HEK293T (cell line): ENCODE measurements around the gene GZMM.

Experiments used
- CTCF ChIA-PET: fragments of 350-600 bp; formaldehyde crosslinking; extraction: SDS; loops from one replicate; lab custom pipeline; 2021; ENCODE audit warnings: antibody characterized with exemption, inconsistent platforms; lab: Yijun Ruan, JAX
- POLR2A ChIA-PET: fragments of 350-600 bp; formaldehyde crosslinking; extraction: SDS; loops from one replicate; lab custom pipeline; 2020; ENCODE audit warnings: antibody characterized with exemption, inconsistent platforms; lab: Yijun Ruan, JAX
- DNase-seq: peaks from one replicate; pipeline ENCODE4 v3.0.0; 2012; ENCODE audit warnings: mixed read lengths; ENCODE audit errors: extremely low spot score
- ARNT ChIP-seq: fragments of 450-650 bp; IDR thresholded peaks from 2 replicates; pipeline ENCODE4 v1.6.1; 2017; ENCODE audit warnings: mild to moderate bottlenecking
- BHLHE40 ChIP-seq: fragments of 450-650 bp; IDR thresholded peaks from 2 replicates; pipeline ENCODE4 v1.6.1; 2016; ENCODE audit warnings: mild to moderate bottlenecking, moderate library complexity, borderline replicate concordance
- CTBP1 ChIP-seq: fragments of 450-650 bp; IDR thresholded peaks from 2 replicates; pipeline ENCODE4 v1.6.1; 2016; ENCODE audit warnings: borderline replicate concordance
- ELF4 ChIP-seq: fragments of 450-650 bp; IDR thresholded peaks from 2 replicates; pipeline ENCODE4 v1.6.1; 2017; ENCODE audit warnings: antibody characterized with exemption
- FOXA1 ChIP-seq: fragments of 450-650 bp; IDR thresholded peaks from 2 replicates; pipeline ENCODE4 v1.6.1; 2016; ENCODE audit warnings: mild to moderate bottlenecking
- FOXK2 ChIP-seq: fragments of 450-650 bp; IDR thresholded peaks from 2 replicates; pipeline ENCODE4 v1.6.1; 2016; ENCODE audit warnings: mild to moderate bottlenecking
- FOXM1 ChIP-seq: fragments of 450-650 bp; IDR thresholded peaks from 2 replicates; pipeline ENCODE4 v1.6.1; 2017; ENCODE audit warnings: mild to moderate bottlenecking, borderline replicate concordance
- HDGF ChIP-seq: fragments of 450-650 bp; IDR thresholded peaks from 2 replicates; pipeline ENCODE4 v1.6.1; 2017; ENCODE audit warnings: antibody characterized with exemption, borderline replicate concordance
- L3MBTL2 ChIP-seq: fragments of 450-650 bp; conservative IDR thresholded peaks from 2 replicates; pipeline ENCODE4 v1.6.1; 2016; ENCODE audit warnings: mild to moderate bottlenecking
- LEF1 ChIP-seq: fragments of 450-650 bp; IDR thresholded peaks from 2 replicates; pipeline ENCODE4 v1.6.1; 2017; ENCODE audit warnings: mild to moderate bottlenecking, borderline replicate concordance
- NFRKB ChIP-seq: fragments of 450-650 bp; IDR thresholded peaks from 2 replicates; pipeline ENCODE4 v1.6.1; 2016; ENCODE audit warnings: mild to moderate bottlenecking, moderate library complexity
- PKNOX1 ChIP-seq: fragments of 450-650 bp; IDR thresholded peaks from 2 replicates; pipeline ENCODE4 v1.6.1; 2016
- SP1 ChIP-seq: fragments of 450-650 bp; IDR thresholded peaks from 2 replicates; pipeline ENCODE4 v1.6.1; 2017
- SUZ12 ChIP-seq: fragments of 450-650 bp; IDR thresholded peaks from 2 replicates; pipeline ENCODE4 v1.6.1; 2016; ENCODE audit warnings: mild to moderate bottlenecking
- TARDBP ChIP-seq: fragments of 450-650 bp; IDR thresholded peaks from 2 replicates; pipeline ENCODE4 v1.6.1; 2016
- ZNF384 ChIP-seq: fragments of 450-650 bp; IDR thresholded peaks from 2 replicates; pipeline ENCODE4 v1.6.1; 2016

GZMM gene

GRCh38 chr19:543910-544608, at the start of gene GZMM:
Gene GZMM (plus strand): TSS chr19:544053. CDS start chr19:544072, 19 bp downstream.
- no peak for DNase-seq
- TF ChIP-seq SUZ12 (no peak), FOXK2 (no peak), FOXA1 (no peak), L3MBTL2 (no peak), ELF4 (no peak), SP1 (no peak), BHLHE40 (no peak), CTBP1 (no peak), ARNT (no peak), TARDBP (no peak), HDGF (no peak), PKNOX1 (no peak), FOXM1 (no peak), ZNF384 (no peak), LEF1 (no peak)
- POLR2A ChIA-PET: no interaction called here
- CTCF ChIA-PET: no interaction called here

GRCh38 chr19:494171-495080, 49.4 kb upstream of the GZMM start:
- TF ChIP-seq ZNF384 (no peak), LEF1 (no peak)
- CTCF ChIA-PET: interaction anchor here (0.6 kb wide), 1 partner anchor 9 kb away, joined by 3 read pairs; no protein-coding TSS in a partner anchor
- no peak for DNase-seq
- POLR2A ChIA-PET: interaction anchor here (1.2 kb wide), 1 partner anchor 12 kb away, joined by 7 read pairs; no protein-coding TSS in a partner anchor

- ChIA-PET POLR2A (interaction anchor here (1.2 kb wide), 1 partner anchor 11 kb away, joined by 7 read pairs; no protein-coding TSS in a partner anchor), CTCF (interaction anchor here (1.0 kb wide), 2 partner anchors 12 to 31 kb away, joined by 4 to 9 read pairs; no protein-coding TSS in a partner anchor)
- no peak for DNase-seq
- TF ChIP-seq BHLHE40 (no peak), LEF1 (no peak), FOXM1 (no peak), NFRKB (no peak), L3MBTL2 (no peak), ELF4 (no peak), SUZ12 (no peak), SP1 (no peak), ARNT (no peak), ZNF384 (no peak), TARDBP (no peak), FOXK2 (no peak), PKNOX1 (no peak)
Observed at GRCh38 chr19:495081-495401, 48.8 kb upstream of the GZMM start.

GRCh38 chr19:495402-496111, 48.3 kb upstream of the GZMM start:
- DNase-seq: peak; percentile 52
- CTCF ChIA-PET: interaction anchor here (1.0 kb wide), 2 partner anchors 11 to 32 kb away, joined by 4 to 9 read pairs; no protein-coding TSS in a partner anchor
- no peak for TF ChIP-seq SP1
- no peak for TF ChIP-seq L3MBTL2
- TF ChIP-seq TARDBP: no peak
- TF ChIP-seq ELF4: no peak
- TF ChIP-seq BHLHE40: no peak
- POLR2A ChIA-PET: interaction anchor here (1.2 kb wide), 1 partner anchor 11 kb away, joined by 7 read pairs; no protein-coding TSS in a partner anchor

GRCh38 chr19:496112-496665, 47.7 kb upstream of the GZMM start, which contains the start of gene MADCAM1:
Gene MADCAM1 (plus strand): TSS chr19:496486. CDS start chr19:496500, 14 bp downstream.
- TF ChIP-seq L3MBTL2: no peak
- TF ChIP-seq NFRKB: no peak
- no peak for TF ChIP-seq BHLHE40
- TF ChIP-seq ZNF384: no peak
- no peak for TF ChIP-seq FOXM1
- no peak for TF ChIP-seq TARDBP
- TF ChIP-seq SP1: no peak
- no peak for TF ChIP-seq ARNT
- no peak for TF ChIP-seq HDGF
- TF ChIP-seq ELF4: no peak
- no peak for TF ChIP-seq FOXA1
- TF ChIP-seq FOXK2: no peak
- TF ChIP-seq SUZ12: no peak
- no peak for TF ChIP-seq CTBP1
- no peak for TF ChIP-seq PKNOX1
- TF ChIP-seq LEF1: no peak
- CTCF ChIA-PET: interaction anchor here (1.0 kb wide), 2 partner anchors 10 to 32 kb away, joined by 4 to 9 read pairs; no protein-coding TSS in a partner anchor
- POLR2A ChIA-PET: no interaction called here
- no peak for DNase-seq
